Adipocyte (in vitro differentiated cells): ENCODE data around the gene MAOB.
A peak's percentile ranks its signal among the peaks of the same experiment; 100 is the strongest.
"Not testable (repeated sequence)": the region's sequence is repeated elsewhere in the genome, so short reads cannot be mapped to it uniquely, and the experiment has no call there.

ENCODE experiments used
- DNase-seq: peaks from one replicate; pipeline ENCODE4 v3.0.0-alpha.2; 2015; ENCODE audit warnings: low read depth
- H3K27me3 ChIP-seq: replicated peaks from 2 replicates; pipeline ENCODE4 v1.7.0; 2013; ENCODE audit warnings: mild to moderate bottlenecking, low read length, moderate library complexity; ENCODE audit not compliant: control insufficient read depth, insufficient read depth
- H3K36me3 ChIP-seq: 2 replicates; pipeline ENCODE4 v1.7.0; 2013; ENCODE audit warnings: low read length, mild to moderate bottlenecking, moderate library complexity; ENCODE audit not compliant: control insufficient read depth, insufficient read depth, severe bottlenecking
- H3K4me1 ChIP-seq: 2 replicates; pipeline ENCODE4 v1.7.0; 2013; ENCODE audit warnings: mild to moderate bottlenecking, low read length, moderate library complexity; ENCODE audit not compliant: control insufficient read depth, insufficient read depth
- H3K4me3 ChIP-seq: 2 replicates; pipeline ENCODE4 v1.7.0; 2013; ENCODE audit warnings: mild to moderate bottlenecking, low read length, moderate library complexity
- H3K9ac ChIP-seq: 2 replicates; pipeline ENCODE4 v1.7.0; 2013; ENCODE audit warnings: mild to moderate bottlenecking, low read length, moderate library complexity
- H3K9me3 ChIP-seq: 2 replicates; pipeline ENCODE4 v1.7.0; 2013; ENCODE audit warnings: mild to moderate bottlenecking, low read length, moderate library complexity; ENCODE audit not compliant: control insufficient read depth

Gene MAOB

GRCh38 chrX:43882294-43882681 lies at the start of gene MAOB:
TSS of gene MAOB (minus strand) at chrX:43882450. CDS start at chrX:43882299, 151 bp downstream.
- Histone ChIP-seq H3K27me3 (peaks cover 19% of the 10 kb centered on the region), H3K9ac (peak within 1 kb of the TSS; percentile 51), H3K4me1 (peaks cover 25% of the 10 kb centered on the region), H3K36me3 (no peaks in the 10 kb centered on the region), H3K4me3 (peak within 1 kb of the TSS; percentile 62), H3K9me3 (peaks cover 7% of the 10 kb centered on the region)
- no peak for DNase-seq

DNA sequence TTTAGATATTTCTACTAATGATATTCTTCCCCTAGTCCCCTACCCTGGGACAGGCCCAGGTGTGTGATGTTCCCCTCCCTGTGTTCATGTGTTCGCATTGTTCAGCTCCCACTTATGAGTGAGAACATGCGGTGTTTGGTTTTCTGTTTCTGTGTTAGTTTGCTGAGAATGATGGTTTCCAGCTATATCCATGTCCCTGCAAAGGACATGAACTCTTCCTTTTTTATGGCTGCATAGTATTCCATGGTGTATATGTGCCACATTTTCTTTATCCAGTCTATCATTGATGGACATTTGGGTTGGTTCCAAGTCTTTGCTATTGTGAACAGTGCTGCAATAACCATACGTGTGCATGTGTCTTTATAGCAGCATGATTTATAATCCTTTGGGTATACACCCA lies 39.8 kb upstream of the MAOB start:
- DNase-seq, H3K4me3 ChIP-seq, H3K9me3 ChIP-seq, H3K27me3 ChIP-seq, H3K4me1 ChIP-seq, H3K36me3 ChIP-seq, H3K9ac ChIP-seq: not testable (repeated sequence)

DNA sequence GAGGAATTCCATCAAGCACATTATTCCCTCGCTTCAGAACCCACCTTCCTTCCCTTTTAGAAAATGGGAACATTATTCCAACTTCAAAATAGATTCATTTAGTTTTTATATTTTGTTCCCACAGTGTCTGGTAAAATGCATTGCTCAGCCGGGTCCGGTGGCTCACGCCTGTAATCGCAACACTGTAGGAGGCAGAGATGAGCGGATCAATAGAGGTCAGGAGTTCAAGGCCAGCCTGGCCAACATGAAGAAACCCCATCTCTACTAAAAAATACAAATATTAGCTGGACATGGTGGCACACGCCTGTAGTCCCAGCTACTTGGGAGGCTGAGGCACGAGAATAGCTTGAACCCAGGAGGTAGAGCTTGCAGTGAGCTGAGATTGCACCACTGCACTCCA lies 28.5 kb upstream of the MAOB start:
- H3K4me1 ChIP-seq, H3K27me3 ChIP-seq, H3K36me3 ChIP-seq, H3K9ac ChIP-seq, DNase-seq, H3K9me3 ChIP-seq, H3K4me3 ChIP-seq: not testable (repeated sequence)

GRCh38 chrX:43910012-43910411 lies 27.8 kb upstream of the MAOB start:
- Histone ChIP-seq H3K4me1 (no peaks in the 10 kb centered on the region), H3K4me3 (no peak overlapping the region), H3K27me3 (no peaks in the 10 kb centered on the region), H3K9ac (no peak overlapping the region), H3K9me3 (no peaks in the 10 kb centered on the region), H3K36me3 (no peaks in the 10 kb centered on the region)
- no peak for DNase-seq

DNA sequence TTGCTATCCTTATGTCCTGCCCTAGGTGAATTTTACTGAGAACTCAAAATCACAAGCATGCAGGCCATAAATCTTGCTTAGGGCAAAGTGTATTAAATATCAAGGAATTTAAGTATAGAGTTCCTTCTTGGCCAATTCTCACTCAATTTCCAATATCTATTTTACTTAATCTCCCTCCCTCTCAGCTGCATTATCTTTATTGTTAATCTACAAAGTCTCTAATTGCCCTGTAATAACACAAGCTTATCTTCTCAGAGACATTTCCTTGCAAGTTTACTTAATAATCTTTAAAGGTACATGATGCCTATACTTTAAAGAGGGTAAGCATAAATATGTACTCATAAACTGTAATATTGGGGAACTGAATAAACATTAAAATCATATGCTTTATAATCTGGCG lies 26.9 kb upstream of the MAOB start:
- no peak for DNase-seq
- Histone ChIP-seq H3K4me3 (no peak overlapping the region), H3K4me1 (no peaks in the 10 kb centered on the region), H3K36me3 (no peaks in the 10 kb centered on the region), H3K9me3 (no peaks in the 10 kb centered on the region), H3K27me3 (peaks cover under 1% of the 10 kb centered on the region), H3K9ac (no peak overlapping the region)

DNA sequence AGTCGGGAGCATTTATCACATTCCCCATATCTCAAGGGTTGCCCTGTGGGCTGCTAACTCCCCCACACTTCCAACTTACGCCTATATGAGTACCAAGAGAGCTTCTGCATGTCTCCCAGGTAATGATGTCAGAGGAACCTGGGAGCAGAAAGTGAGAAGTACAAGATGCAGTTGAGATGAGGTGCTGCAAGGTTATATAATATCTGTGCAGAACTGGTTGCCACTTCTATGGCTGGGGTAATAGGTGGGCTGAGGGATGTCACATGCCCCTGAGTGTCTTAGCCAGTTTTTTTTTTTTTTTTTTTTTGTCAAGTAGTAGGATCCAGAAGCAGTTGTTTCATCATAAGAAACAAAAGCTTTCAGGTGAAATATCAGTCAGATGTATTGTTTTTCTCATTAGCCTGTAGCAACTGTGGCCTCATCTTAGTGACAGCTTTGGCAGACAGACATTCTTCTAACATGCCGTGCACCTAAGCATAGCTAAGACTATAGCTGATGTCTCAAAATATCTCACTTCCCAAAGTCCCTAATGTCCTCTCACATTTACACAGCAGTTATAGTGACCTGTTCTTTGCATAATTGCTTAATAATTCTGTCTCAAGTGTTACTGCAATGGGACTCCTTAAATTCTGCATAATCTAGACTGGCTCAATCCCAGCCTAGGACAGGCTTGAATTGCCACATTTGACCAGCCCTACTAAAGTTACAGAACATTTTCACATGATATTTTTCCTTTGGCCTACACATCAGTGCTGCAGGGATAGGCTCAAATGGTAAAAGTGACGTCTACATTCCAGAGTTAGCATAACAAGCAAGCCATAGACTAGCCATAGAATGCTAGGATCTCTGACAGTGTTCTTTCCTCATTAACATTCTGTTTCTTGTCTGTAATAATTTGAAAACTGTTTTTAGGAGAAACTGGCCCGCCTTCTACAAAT lies 17.9 kb upstream of the MAOB start:
- Histone ChIP-seq H3K27me3 (peaks cover 8% of the 10 kb centered on the region), H3K9me3 (peaks cover 3% of the 10 kb centered on the region), H3K36me3 (no peaks in the 10 kb centered on the region), H3K4me3 (no peak overlapping the region), H3K9ac (peak overlapping the region; percentile 25), H3K4me1 (peaks cover 22% of the 10 kb centered on the region)
- no peak for DNase-seq

GRCh38 chrX:43898406-43899035 lies 16.3 kb upstream of the MAOB start:
- DNase-seq = peak; percentile 27

DNA sequence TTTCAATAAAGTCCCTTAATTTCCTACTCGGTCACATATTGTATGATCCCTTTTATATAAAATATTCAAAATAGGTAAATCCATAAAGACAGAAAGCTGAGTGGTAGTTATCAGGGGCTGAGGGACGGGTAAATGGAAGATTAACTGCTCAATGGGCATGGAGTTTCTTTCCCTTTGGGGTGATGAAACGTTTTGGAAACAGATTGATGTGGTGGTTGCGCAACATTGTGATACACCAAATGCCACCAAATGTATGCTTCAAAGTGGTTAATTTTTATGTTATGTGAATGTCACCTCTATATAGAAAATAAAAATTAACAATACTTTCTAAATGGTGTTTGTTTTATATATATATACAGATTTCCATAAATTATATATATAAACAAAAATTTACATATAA lies 15.0 kb upstream of the MAOB start:
- no peak for DNase-seq
- H3K36me3 ChIP-seq = no peaks in the 10 kb centered on the region
- H3K9me3 ChIP-seq = no peaks in the 10 kb centered on the region
- peaks cover 22% of the 10 kb centered on the region for H3K4me1 ChIP-seq
- peaks cover 4% of the 10 kb centered on the region for H3K27me3 ChIP-seq
- no peak overlapping the region for H3K4me3 ChIP-seq
- no peak overlapping the region for H3K9ac ChIP-seq

More at GRCh38 chrX:43898406-43899035, 16.3 kb upstream of the MAOB start:
- H3K9ac ChIP-seq = no peak overlapping the region
- no peaks in the 10 kb centered on the region for H3K36me3 ChIP-seq
- no peak overlapping the region for H3K4me3 ChIP-seq
- H3K4me1 ChIP-seq = peaks cover 22% of the 10 kb centered on the region
- H3K9me3 ChIP-seq = no peaks in the 10 kb centered on the region
- peaks cover 4% of the 10 kb centered on the region for H3K27me3 ChIP-seq

DNA sequence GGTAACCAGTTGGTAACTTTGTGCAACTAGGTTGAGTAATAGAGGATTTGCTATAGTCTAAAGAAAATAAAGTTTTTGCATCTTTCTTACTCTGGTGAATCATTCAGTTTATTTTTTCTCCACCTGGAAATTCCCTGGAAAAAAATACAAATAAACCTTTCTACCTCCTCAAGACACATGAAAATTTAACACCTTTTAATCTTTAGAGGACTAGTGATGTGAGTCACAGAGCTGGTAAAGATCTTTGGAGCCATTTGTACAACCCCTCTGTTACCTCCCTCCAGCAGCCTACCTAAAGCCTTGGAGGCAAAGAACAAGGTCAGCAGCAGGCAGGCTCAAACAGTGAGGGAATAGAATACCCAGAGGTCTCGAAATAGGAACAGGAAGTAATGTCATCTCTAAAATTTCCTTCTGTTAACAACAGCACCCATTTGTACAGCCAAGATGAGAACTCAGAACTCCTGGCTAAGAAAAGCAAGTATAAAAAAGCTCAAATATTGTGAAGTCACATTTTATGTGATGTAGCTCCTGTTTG lies 10.2 kb upstream of the MAOB start:
- Histone ChIP-seq H3K9ac (no peak overlapping the region), H3K27me3 (no peaks in the 10 kb centered on the region)
- no peak for DNase-seq

DNA sequence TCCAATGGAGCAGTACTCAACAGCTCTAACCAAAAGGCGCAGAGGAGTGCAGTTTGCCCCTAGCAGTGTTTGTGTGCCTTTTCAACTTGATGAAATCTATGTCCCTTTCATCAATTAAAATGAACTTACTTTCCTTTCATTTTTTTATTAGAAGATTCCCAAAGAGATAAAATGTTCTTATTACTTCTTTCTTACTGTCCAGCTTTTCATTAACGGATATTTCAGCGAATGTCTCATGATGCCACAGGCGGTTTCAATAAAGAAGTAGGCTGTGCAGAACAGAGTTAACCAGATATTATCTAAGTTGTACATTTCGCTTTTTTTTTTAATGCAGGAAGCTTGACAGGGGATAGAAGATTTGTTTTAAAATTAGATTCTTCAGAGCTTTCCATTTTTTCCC lies 3.4 kb upstream of the MAOB start:
- H3K9me3 ChIP-seq = peaks cover 28% of the 10 kb centered on the region
- peaks cover 11% of the 10 kb centered on the region for H3K4me1 ChIP-seq
- DNase-seq = no peak
- H3K4me3 ChIP-seq = no peak overlapping the region
- no peaks in the 10 kb centered on the region for H3K36me3 ChIP-seq
- H3K9ac ChIP-seq = no peak overlapping the region
- H3K27me3 ChIP-seq = peaks cover 19% of the 10 kb centered on the region

More for the DNA sequence above, 10.2 kb upstream of the MAOB start:
- Histone ChIP-seq H3K36me3 (no peaks in the 10 kb centered on the region), H3K4me1 (no peaks in the 10 kb centered on the region), H3K4me3 (no peak overlapping the region), H3K9me3 (peaks cover 25% of the 10 kb centered on the region)
